Measurements from ENCODE around the gene NIF3L1. TPM values are rescaled to one million over a fixed set of nuclear protein-coding genes. Genes with fewer than 3 reads are reported as not detected.

Gene NIF3L1
- total and polyA plus RNA-seq, 10 of the 15 experiments (the other 5 are each of a cell fraction or from before 2014, with no cell fraction given) = 27.6 to 95.9 (median 53.8) TPM

GRCh38 chr2:200863782-200864175 is 25.4 kb upstream of the NIF3L1 start:
- Histone ChIP-seq H3K9me3 (replicated peaks; ENCODE audit: control insufficient read depth, insufficient read depth, low read length) (no peaks in the 10 kb centered on the region), H3K9ac (ENCODE audit: control insufficient read depth, insufficient read depth, low read length) (peak overlapping the region; percentile 99), H3K36me3 (ENCODE audit: control insufficient read depth in 2 of 2, insufficient read depth in 2 of 2, low read length in 1 of 2) (peaks cover 2 to 13% of the 10 kb centered on the region in 2 experiments; a peak in 2 of 4 replicates), H3K79me2 (ENCODE audit: control insufficient read depth, insufficient read depth, low read length) (peaks cover 57% of the 10 kb centered on the region), H3K27ac (ENCODE audit: control insufficient read depth, insufficient read depth) (peak overlapping the region; percentile 100), H3K4me1 (ENCODE audit: control insufficient read depth, insufficient read depth, low read length) (no peaks in the 10 kb centered on the region), H4K20me1 (ENCODE audit: control insufficient read depth, insufficient read depth) (peaks cover 2% of the 10 kb centered on the region; the same call in 1 of the 2 replicates), H3K4me2 (ENCODE audit: control insufficient read depth, insufficient read depth) (peak overlapping the region; percentile 72), H2AFZ (ENCODE audit: control insufficient read depth, low read depth, low read length) (peak overlapping the region; percentile 85), H3K27me3 (replicated peaks in 1 of 2; ENCODE audit: control insufficient read depth in 2 of 2, insufficient read depth in 2 of 2, low read length in 1 of 2) (no peaks in the 10 kb centered on the region), H3K4me3 (peak overlapping the region; percentile 100)
- ChIA-PET RAD21 (ENCODE audit: unreplicated experiment) (interaction anchor here (0.6 to 2.1 kb wide), 7 partner anchors 38 to 319 kb away, joined by 3 to 10 read pairs (median 6); partner anchors contain the start of gene CASP10), CTCF (interaction anchor here (0.6 to 2.6 kb wide), 12 partner anchors 18 to 370 kb away, joined by 3 to 15 read pairs (median 3); partner anchors contain the start of genes CASP10, NIF3L1, ORC2 and PPIL3), POLR2A (interaction anchor here (0.5 to 2.7 kb wide), 22 partner anchors 10 to 397 kb away, joined by 3 to 20 read pairs (median 4); partner anchors contain the start of genes BZW1, CASP10, CASP8 and CFLAR), SMC1A (ENCODE audit: uncharacterized antibody, unreplicated experiment) (interaction anchor here (0.9 to 1.9 kb wide), 8 partner anchors 11 to 204 kb away, joined by 3 to 12 read pairs (median 3); partner anchors contain the start of gene NIF3L1)
- BruUV-seq (replicated peaks) = no TSS peak
- intact Hi-C loops (cut with micrococcal nuclease; ENCODE audit: unreplicated experiment) (loop anchor here (1.0 to 10.0 kb wide), 4 partner anchors 25 to 1511 kb away; partner anchors contain the start of genes BMPR2, NIF3L1 and PPIL3), in situ Hi-C loops (cut with MboI) (no loop called here)
- DNase-seq (ENCODE audit: low read depth, low spot score) (no peak), ATAC-seq (peak; percentile 29), FAIRE-seq (no peak)
- under 1% methylated on average over 19 of the region's 19 CpGs for WGBS (ENCODE audit: insufficient coverage, insufficient replicate concordance, low lambda C conversion rate, missing lambda C conversion rate)
- TF ChIP-seq ZNF24 (IDR thresholded peaks at IDR 0.05) (no peak), NR2C2 (IDR thresholded peaks at IDR 0.05; ENCODE audit: borderline replicate concordance, control insufficient read depth, insufficient read length, low read depth) (no peak), HDAC2 (IDR thresholded peaks at IDR 0.05) (no peak), LARP7 (IDR thresholded peaks at IDR 0.05) (no peak), NFYB (IDR thresholded peaks at IDR 0.05; ENCODE audit: insufficient read depth, low read depth, low read length) (no peak), MYB (IDR thresholded peaks at IDR 0.05; ENCODE audit: borderline replicate concordance, low read depth, low read length) (no peak), PAX8 (IDR thresholded peaks at IDR 0.05) (no peak), ESRRA (IDR thresholded peaks at IDR 0.05; ENCODE audit: low read length) (no peak), TAF1 (IDR thresholded peaks at IDR 0.05; ENCODE audit: borderline replicate concordance, low read depth, low read length) (no peak), RAD21 (IDR thresholded peaks at IDR 0.05; ENCODE audit: insufficient read depth, low read depth, low read length) (no peak), MEF2B (IDR thresholded peaks at IDR 0.05; ENCODE audit: partially characterized antibody, poor library complexity, severe bottlenecking) (no peak), SUPT20H (IDR thresholded peaks at IDR 0.05; ENCODE audit: borderline replicate concordance, control insufficient read depth, low read depth, low read length) (no peak), POU2F2 (IDR thresholded peaks at IDR 0.05; ENCODE audit: borderline replicate concordance, low read depth, low read length) (no peak; the same call in 2 of the 3 replicates), TBL1XR1 (IDR thresholded peaks at IDR 0.05; ENCODE audit: low read depth, low read length) (0 out of 2 replicates have a peak, but pooled peaks have one; percentile 11)
- TF ChIP-seq, protein P1, sequence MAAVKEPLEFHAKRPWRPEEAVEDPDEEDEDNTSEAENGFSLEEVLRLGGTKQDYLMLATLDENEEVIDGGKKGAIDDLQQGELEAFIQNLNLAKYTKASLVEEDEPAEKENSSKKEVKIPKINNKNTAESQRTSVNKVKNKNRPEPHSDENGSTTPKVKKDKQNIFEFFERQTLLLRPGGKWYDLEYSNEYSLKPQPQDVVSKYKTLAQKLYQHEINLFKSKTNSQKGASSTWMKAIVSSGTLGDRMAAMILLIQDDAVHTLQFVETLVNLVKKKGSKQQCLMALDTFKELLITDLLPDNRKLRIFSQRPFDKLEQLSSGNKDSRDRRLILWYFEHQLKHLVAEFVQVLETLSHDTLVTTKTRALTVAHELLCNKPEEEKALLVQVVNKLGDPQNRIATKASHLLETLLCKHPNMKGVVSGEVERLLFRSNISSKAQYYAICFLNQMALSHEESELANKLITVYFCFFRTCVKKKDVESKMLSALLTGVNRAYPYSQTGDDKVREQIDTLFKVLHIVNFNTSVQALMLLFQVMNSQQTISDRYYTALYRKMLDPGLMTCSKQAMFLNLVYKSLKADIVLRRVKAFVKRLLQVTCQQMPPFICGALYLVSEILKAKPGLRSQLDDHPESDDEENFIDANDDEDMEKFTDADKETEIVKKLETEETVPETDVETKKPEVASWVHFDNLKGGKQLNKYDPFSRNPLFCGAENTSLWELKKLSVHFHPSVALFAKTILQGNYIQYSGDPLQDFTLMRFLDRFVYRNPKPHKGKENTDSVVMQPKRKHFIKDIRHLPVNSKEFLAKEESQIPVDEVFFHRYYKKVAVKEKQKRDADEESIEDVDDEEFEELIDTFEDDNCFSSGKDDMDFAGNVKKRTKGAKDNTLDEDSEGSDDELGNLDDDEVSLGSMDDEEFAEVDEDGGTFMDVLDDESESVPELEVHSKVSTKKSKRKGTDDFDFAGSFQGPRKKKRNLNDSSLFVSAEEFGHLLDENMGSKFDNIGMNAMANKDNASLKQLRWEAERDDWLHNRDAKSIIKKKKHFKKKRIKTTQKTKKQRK (IDR thresholded peaks at IDR 0.05; ENCODE audit: low read depth, low read length) = no peak
- TF ChIP-seq, protein P2, sequence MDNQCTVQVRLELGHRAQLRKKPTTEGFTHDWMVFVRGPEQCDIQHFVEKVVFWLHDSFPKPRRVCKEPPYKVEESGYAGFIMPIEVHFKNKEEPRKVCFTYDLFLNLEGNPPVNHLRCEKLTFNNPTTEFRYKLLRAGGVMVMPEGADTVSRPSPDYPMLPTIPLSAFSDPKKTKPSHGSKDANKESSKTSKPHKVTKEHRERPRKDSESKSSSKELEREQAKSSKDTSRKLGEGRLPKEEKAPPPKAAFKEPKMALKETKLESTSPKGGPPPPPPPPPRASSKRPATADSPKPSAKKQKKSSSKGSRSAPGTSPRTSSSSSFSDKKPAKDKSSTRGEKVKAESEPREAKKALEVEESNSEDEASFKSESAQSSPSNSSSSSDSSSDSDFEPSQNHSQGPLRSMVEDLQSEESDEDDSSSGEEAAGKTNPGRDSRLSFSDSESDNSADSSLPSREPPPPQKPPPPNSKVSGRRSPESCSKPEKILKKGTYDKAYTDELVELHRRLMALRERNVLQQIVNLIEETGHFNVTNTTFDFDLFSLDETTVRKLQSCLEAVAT (IDR thresholded peaks at IDR 0.05) = peak; percentile 90; the same call in 1 of the 2 replicates
